ENCODE measurements around the gene INSIG2. TPM values are rescaled to one million over a fixed set of nuclear protein-coding genes. Genes with fewer than 3 reads are reported as not detected.

Gene INSIG2
- total RNA-seq, 1 experiment from 2014 or later: 8.7 TPM

GRCh38 chr2:118148809-118149208 is 60.5 kb downstream of the INSIG2 start:
- Histone ChIP-seq H3K9ac (ENCODE audit: extremely low read depth, insufficient read length, low read length) (no peak overlapping the region), H4K8ac (replicated peaks; ENCODE audit: insufficient read length, low read depth, low read length) (no peak overlapping the region), H3K79me1 (ENCODE audit: insufficient read depth, low read depth, low read length, poor library complexity, severe bottlenecking) (no peaks in the 10 kb centered on the region), H3K18ac (ENCODE audit: insufficient read length, low read depth, low read length) (no peak overlapping the region), H3K9me3 (ENCODE audit: control insufficient read depth, low read depth, low read length) (no peaks in the 10 kb centered on the region), H3K56ac (ENCODE audit: insufficient read length, low read depth, low read length) (no peak overlapping the region), H4K91ac (ENCODE audit: insufficient read length, low read depth, low read length) (no peak overlapping the region), H3K4me1 (ENCODE audit: insufficient read depth, low read length) (no peaks in the 10 kb centered on the region), H3K23ac (ENCODE audit: insufficient read length, low read depth, low read length) (no peak overlapping the region), H3T11ph (ENCODE audit: low read length) (no peak overlapping the region), H2AK5ac (ENCODE audit: insufficient read length, low read length) (no peak overlapping the region), H4K5ac (ENCODE audit: insufficient read length, low read depth, low read length) (no peak overlapping the region), H3K79me2 (ENCODE audit: insufficient read depth, low read length) (no peaks in the 10 kb centered on the region), H3K4me2 (ENCODE audit: insufficient read depth, insufficient read length, low read length) (no peak overlapping the region), H3K23me2 (ENCODE audit: insufficient read length, low read depth, low read length, poor library complexity, severe bottlenecking) (no peaks in the 10 kb centered on the region), H3K27me3 (ENCODE audit: insufficient read depth, low read length) (no peaks in the 10 kb centered on the region), H4K20me1 (ENCODE audit: control insufficient read depth, insufficient read depth, insufficient read length) (no peaks in the 10 kb centered on the region), H3K27ac (ENCODE audit: insufficient read length, low read depth, low read length) (no peak overlapping the region), H2BK20ac (ENCODE audit: low read depth, low read length, poor library complexity, severe bottlenecking) (no peak overlapping the region), H2AFZ (ENCODE audit: low read length) (no peak overlapping the region), H3K4ac (ENCODE audit: low read depth, low read length) (no peak overlapping the region), H2BK15ac (ENCODE audit: low read depth, low read length) (no peak overlapping the region), H3K14ac (ENCODE audit: insufficient read depth, low read length) (no peak overlapping the region), H2BK12ac (ENCODE audit: insufficient read length, low read depth, low read length) (no peak overlapping the region), H2BK5ac (ENCODE audit: insufficient read length, low read length) (no peak overlapping the region), H2BK120ac (ENCODE audit: low read depth, low read length, poor library complexity, severe bottlenecking) (no peak overlapping the region)
- no peak for DNase-seq
- no peaks in the 10 kb centered on the region for H3K9me3 Mint-ChIP-seq
- no peak overlapping the region for H3K27ac Mint-ChIP-seq
- H3K4me1 Mint-ChIP-seq: no peaks in the 10 kb centered on the region
- H3K4me3 Mint-ChIP-seq: no peak overlapping the region
- H3K27me3 Mint-ChIP-seq (ENCODE audit: low read depth): peaks cover 5% of the 10 kb centered on the region
- WGBS (ENCODE audit: extremely low coverage, insufficient read length, low lambda C conversion rate): no CpG with 5 or more reads among the region's 3 CpGs
- TF ChIP-seq CTCF (conservative IDR thresholded peaks at IDR 0.05): no peak
- H3K36me3 Mint-ChIP-seq (ENCODE audit: insufficient read depth in 1 of 3, low read depth in 3 of 3): peaks cover 0 to 4% (median 0%) of the 10 kb centered on the region in 3 experiments; a peak in 1 of 7 replicates

All from H9 (cell line).